Stomach (tissue), 4 donors: ENCODE measurements around the gene IBA57.

Experiments
- POLR2A ChIP-seq, 4 donors: fragments of 450-650 bp; IDR thresholded peaks; one replicate each; pipeline ENCODE4 v1.6.1; 2016; ENCODE audit warnings: antibody characterized with exemption in 4 of 4, control low read depth in 2 of 4, mild to moderate bottlenecking in 1 of 4, moderate library complexity in 1 of 4
- POLR2AphosphoS5 ChIP-seq, 3 donors: sonication (generic); formaldehyde crosslinking; IDR thresholded peaks; one replicate each; pipeline ENCODE4 v1.6.1; 2016; ENCODE audit warnings: antibody characterized with exemption in 3 of 3
- TF ChIP-seq, protein P1 (sequence below), 7 experiments: fragments of 450-650 bp in 4 of 7; fragments of 200-600 bp in 3 of 7; sonication (generic) in 3 of 7; IDR thresholded peaks; one replicate each; pipeline ENCODE4 v1.5.1; 2016 to 2019; ENCODE audit warnings: antibody characterized with exemption in 7 of 7, control low read depth in 2 of 7, mild to moderate bottlenecking in 1 of 7

DNA sequence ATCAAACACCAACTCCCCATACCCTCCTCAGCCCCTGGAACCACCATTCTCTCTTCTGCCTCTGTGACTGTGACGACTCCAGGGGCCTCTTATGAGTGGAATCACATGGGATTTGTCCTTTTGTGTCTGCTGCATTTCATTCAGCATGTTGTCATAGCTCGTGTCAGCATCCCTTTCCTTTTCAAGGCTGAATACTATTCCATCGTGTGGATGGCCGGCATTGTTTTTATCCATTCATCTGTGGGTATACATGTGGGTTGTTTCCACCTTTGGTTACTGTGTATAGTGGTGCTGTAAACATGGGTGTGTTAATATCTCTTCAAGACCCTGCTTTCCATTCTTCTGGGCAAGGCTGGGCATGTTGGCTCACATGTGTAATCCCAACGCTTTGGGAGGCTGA lies 25.2 kb downstream of the IBA57 start:
- no peak for TF ChIP-seq POLR2A (IDR thresholded peaks at IDR 0.05)
- TF ChIP-seq, protein P1, sequence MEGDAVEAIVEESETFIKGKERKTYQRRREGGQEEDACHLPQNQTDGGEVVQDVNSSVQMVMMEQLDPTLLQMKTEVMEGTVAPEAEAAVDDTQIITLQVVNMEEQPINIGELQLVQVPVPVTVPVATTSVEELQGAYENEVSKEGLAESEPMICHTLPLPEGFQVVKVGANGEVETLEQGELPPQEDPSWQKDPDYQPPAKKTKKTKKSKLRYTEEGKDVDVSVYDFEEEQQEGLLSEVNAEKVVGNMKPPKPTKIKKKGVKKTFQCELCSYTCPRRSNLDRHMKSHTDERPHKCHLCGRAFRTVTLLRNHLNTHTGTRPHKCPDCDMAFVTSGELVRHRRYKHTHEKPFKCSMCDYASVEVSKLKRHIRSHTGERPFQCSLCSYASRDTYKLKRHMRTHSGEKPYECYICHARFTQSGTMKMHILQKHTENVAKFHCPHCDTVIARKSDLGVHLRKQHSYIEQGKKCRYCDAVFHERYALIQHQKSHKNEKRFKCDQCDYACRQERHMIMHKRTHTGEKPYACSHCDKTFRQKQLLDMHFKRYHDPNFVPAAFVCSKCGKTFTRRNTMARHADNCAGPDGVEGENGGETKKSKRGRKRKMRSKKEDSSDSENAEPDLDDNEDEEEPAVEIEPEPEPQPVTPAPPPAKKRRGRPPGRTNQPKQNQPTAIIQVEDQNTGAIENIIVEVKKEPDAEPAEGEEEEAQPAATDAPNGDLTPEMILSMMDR (IDR thresholded peaks at IDR 0.05) = no peak
- no peak for TF ChIP-seq POLR2AphosphoS5 (IDR thresholded peaks at IDR 0.05)
